GM12878 (cell line): ENCODE data around the gene CIROP.

Experiments used
- CHD4 ChIP-seq: fragments of 200-600 bp; sonication (generic); IDR thresholded peaks from 2 replicates; pipeline ENCODE4 v1.6.1; 2016; ENCODE audit warnings: mild to moderate bottlenecking
- CTCF ChIP-seq, 3 experiments: IDR thresholded peaks in 2 of 3; conservative IDR thresholded peaks in 1 of 3; 2 replicates each; pipeline ENCODE4 v1.5.1; 2011; ENCODE audit warnings: low read depth in 3 of 3, low read length in 3 of 3, mild to moderate bottlenecking in 3 of 3, control low read depth in 2 of 3, moderate library complexity in 2 of 3, inconsistent platforms in 1 of 3, mixed read lengths in 1 of 3; ENCODE audit not compliant: control insufficient read depth in 2 of 3, insufficient read depth in 1 of 3; ENCODE audit errors: extremely low read depth in 1 of 3
- EZH2 ChIP-seq: IDR thresholded peaks from 2 replicates; pipeline ENCODE4 v1.6.1; 2012; ENCODE audit warnings: low read depth, mild to moderate bottlenecking, control low read depth, inconsistent platforms, low read length, borderline replicate concordance; ENCODE audit not compliant: control insufficient read depth
- MAX ChIP-seq: IDR thresholded peaks from 2 replicates; pipeline ENCODE4 v1.6.1; 2012; ENCODE audit warnings: low read depth, low read length, improper control_type of control experiment
- MTA2 ChIP-seq: fragments of 450-650 bp; IDR thresholded peaks from 2 replicates; pipeline ENCODE4 v1.6.1; 2016; ENCODE audit warnings: low read depth, mild to moderate bottlenecking, moderate library complexity
- PKNOX1 ChIP-seq: fragments of 450-650 bp; IDR thresholded peaks from 2 replicates; pipeline ENCODE4 v1.6.1; 2016; ENCODE audit warnings: mild to moderate bottlenecking
- POLR2A ChIP-seq: IDR thresholded peaks from 2 replicates; pipeline ENCODE4 v1.6.1; 2011; ENCODE audit warnings: low read depth, mild to moderate bottlenecking, low read length
- RCOR1 ChIP-seq: conservative IDR thresholded peaks from 2 replicates; pipeline ENCODE4 v1.6.1; 2012; ENCODE audit warnings: low read depth, low read length, improper control_type of control experiment
- REST ChIP-seq: IDR thresholded peaks from 2 replicates; pipeline ENCODE4 v1.6.1; 2012; ENCODE audit warnings: mild to moderate bottlenecking, low read depth, low read length
- SIN3A ChIP-seq: IDR thresholded peaks from 2 replicates; pipeline ENCODE4 v1.6.1; 2012; ENCODE audit warnings: low read depth, low read length, improper control_type of control experiment

GRCh38 chr14:23115039-23115731, 10.4 kb upstream of the CIROP start:
- TF ChIP-seq CHD4 (no peak), CTCF (IDR thresholded peaks at IDR 0.05 in 2 of 3, conservative IDR thresholded peaks at IDR 0.05 in 1 of 3; ENCODE audit: control insufficient read depth in 2 of 3, extremely low read depth in 1 of 3, insufficient read depth in 1 of 3, low read depth in 3 of 3, low read length in 3 of 3) (no peak), MTA2 (no peak), MAX (no peak), RCOR1 (no peak), PKNOX1 (no peak), SIN3A (no peak), REST (no peak), EZH2 (no peak), POLR2A (no peak)
